Astrocyte of the cerebellum (primary cell): ENCODE data around the gene SYMPK.

ENCODE experiments used
- DNase-seq: peaks from one replicate; pipeline ENCODE4 v3.0.0-alpha.2; 2011; ENCODE audit warnings: low read depth
- H3K4me3 ChIP-seq: 2 replicates; pipeline ENCODE4 v1.5.1; 2011; ENCODE audit warnings: mild to moderate bottlenecking, low read depth, low read length, moderate library complexity
- in situ Hi-C: cut with HindIII; loops from 2 replicates; pipeline ENCODE4 v1.10.0; 2017; ENCODE audit warnings: low sequenced_read_pairs
- TF ChIP-seq, protein P1 (sequence below): IDR thresholded peaks from 2 replicates; pipeline ENCODE4 v1.5.1; 2012; ENCODE audit warnings: low read length, low read depth, moderate library complexity, mild to moderate bottlenecking; ENCODE audit errors: missing control alignments

The SYMPK gene

DNA sequence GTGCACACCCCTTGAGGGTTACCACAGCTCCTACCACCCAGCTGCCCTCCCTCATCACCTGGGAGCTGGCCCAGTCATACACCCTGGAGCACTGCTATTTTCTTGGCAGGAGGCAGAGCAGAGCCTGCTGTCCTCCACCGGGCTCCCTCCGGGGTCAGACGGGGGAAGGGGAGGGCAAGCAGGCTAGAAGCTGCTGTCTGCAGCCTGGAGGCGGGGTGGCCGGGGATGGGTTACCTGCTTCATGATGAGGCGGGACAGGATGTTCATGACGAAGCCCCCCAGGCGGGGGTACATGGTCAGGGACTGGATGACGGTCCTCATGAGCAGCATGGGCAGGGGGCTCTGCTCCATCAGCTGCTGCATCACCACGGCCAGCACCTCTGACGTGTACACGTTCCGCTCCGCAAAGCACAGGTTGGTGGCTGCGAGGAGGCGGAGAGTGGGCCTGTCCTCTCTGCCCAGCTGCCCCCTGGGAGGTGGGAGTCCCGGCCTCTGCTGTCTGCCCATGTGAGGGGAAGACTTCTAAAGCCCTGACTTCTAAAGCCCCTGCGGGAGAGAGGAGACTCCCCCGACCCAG lies 45.1 kb downstream of the SYMPK start:
- in situ Hi-C loops, result no loop called here
- DNase-seq, result no peak
- no peak overlapping the region for H3K4me3 ChIP-seq
- TF ChIP-seq, protein P1, sequence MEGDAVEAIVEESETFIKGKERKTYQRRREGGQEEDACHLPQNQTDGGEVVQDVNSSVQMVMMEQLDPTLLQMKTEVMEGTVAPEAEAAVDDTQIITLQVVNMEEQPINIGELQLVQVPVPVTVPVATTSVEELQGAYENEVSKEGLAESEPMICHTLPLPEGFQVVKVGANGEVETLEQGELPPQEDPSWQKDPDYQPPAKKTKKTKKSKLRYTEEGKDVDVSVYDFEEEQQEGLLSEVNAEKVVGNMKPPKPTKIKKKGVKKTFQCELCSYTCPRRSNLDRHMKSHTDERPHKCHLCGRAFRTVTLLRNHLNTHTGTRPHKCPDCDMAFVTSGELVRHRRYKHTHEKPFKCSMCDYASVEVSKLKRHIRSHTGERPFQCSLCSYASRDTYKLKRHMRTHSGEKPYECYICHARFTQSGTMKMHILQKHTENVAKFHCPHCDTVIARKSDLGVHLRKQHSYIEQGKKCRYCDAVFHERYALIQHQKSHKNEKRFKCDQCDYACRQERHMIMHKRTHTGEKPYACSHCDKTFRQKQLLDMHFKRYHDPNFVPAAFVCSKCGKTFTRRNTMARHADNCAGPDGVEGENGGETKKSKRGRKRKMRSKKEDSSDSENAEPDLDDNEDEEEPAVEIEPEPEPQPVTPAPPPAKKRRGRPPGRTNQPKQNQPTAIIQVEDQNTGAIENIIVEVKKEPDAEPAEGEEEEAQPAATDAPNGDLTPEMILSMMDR, result no peak

DNA sequence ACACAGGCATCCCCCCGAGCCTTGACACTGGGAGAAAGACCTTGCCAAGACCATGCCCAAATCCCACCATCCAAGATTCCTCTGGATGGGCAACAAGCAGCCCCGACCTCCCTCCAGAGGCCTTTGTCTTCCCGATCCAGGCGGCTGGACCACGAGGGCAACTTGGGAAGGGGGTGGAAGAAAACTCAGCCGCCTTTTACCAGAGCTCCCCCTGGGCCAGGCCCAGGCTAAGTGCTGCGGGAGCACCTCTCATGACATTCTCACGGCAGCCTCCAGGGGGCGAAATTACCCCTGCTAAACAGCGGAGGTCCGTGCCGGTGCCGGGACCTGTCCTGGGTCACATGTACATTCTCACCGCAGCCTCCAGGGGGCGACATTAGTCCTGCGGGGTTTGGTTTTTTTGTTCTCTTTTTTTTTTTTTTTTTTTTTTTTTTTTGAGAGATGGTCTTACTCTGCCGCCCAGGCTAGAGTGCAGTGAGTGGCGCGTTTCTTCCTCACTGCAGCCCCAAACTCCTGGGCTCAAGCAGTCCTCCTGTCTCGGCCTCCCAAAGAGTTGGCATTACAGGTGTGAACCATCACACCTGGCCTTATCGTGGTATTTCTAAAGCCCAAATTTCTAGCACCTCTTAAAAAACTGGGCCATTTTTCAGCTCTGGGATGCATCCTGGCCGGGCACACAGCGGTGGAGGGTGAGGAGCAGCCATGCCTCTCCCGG lies 45.8 kb downstream of the SYMPK start:
- no peak overlapping the region for H3K4me3 ChIP-seq
- TF ChIP-seq, protein P1, result peak; percentile 98
- in situ Hi-C loops, result no loop called here
- peak; percentile 89 for DNase-seq

DNA sequence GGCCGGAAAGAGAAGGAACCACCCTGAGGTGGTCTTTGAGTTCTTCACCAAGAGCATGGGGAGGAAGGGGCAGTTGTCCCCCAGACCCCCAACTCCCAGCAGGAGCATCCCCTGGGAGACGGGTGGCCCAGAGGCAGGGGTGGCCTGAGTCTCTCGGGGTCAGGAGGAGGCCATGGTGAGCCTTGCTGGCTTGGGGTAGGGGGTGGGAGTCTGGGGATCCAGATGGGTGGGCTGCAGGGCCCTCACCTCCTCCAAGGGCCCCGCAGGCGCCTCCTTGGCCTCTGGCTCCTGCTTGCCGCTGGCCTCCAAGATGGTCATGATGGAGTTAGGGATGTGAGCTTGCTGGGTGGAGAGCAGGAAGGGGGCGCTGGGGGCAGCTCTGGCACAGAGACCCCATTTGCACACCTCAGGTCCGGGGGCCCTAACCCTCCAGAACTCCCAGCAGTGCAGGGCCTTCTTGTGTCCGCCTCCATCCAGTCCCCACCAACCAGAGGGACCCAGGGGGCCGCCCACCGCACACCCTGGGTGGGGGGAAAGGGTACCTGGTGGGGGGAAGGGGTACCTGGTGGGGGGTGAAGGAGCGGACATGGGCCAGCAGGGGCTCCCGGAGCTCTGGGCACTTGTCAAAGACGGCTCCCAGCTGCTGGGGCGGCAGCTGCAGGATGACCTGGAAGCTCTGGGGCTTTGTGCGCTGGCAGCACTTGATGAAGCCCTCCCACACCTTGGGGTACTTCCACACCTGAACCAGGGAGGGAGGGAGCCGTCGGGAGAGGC lies 46.5 kb downstream of the SYMPK start:
- H3K4me3 ChIP-seq, result no peak overlapping the region
- TF ChIP-seq, protein P1, result no peak
- no peak for DNase-seq
- in situ Hi-C loops, result no loop called here

DNA sequence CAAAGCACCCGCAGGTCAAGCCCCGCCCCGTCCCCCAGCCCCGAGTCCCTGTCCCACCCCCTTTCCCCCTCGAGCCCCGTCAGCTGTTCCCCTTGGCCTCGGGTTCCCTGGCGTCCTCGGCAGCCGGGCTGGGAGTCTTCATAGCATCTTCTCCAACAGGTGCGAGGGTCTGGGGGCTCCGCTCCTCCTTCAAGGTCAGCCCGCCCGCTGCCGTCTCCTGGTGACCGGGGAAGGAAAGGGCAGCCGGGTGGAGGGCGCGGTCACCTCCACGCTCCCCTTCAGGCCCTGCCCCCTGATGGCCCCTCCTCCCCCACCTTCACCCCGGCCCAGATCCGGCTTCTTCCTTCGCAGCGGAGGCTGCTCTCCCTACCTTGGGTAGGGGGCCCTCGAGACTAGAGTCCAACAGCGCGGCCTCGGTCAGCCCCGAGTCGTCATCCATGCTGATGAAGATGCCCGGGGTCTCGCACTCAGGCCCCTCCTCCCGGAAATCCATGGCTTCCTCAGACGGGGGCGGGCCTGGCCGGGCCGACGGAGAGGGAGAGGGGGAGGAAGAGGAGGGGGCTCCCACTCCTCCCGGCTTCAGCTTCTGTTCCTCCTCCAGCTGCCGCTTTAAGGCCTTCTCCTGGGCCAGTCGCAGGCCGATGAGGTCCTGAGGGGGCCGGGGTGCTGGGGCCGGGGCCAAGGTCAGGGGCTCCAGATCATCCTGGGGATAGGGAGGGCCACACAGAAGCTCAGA lies 47.3 kb downstream of the SYMPK start:
- DNase-seq, result no peak
- H3K4me3 ChIP-seq, result no peak overlapping the region
- TF ChIP-seq, protein P1, result no peak
- in situ Hi-C loops, result no loop called here

DNA sequence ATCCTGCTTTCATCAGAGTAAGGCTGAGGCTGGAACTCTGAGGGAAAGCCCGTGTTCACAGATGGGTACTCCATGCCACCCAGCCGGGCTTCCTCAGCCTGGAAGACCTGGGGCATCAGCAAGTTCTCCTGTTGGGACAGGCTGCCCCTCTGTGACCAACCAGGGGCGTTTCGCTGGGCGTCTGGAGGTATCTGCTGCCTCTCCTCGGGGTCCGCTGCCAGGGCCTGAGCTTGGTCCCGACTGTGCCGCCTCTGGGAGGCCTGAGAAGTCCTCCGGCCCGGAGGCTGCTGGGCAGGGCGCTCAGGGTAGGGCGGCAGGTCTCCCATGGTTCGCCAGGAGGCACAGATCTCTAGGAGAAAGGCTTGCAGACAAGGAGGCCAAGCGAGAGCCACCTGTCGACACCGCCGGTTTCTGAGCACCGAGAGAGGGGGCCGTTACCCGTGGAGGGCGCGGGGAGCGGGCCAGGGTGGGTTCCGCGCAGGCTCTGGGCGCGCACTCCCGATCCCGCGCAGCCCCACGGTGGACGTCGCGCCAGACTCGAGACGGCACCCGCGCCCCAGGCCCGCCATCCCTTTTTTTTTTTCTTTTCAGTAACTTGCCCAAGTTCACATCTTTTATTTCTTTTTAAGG lies 48.0 kb downstream of the SYMPK start, which contains the start of gene RSPH6A:
RSPH6A (minus strand) TSS at position 458 of the 630 bp plus-strand sequence; CDS start at position 326, 132 bp downstream.
- DNase-seq, result no peak
- no peak within 1 kb of the TSS for H3K4me3 ChIP-seq
- in situ Hi-C loops, result no loop called here
- TF ChIP-seq, protein P1, result no peak
